Measurements from ENCODE around the gene GNA12.
"Not testable (repeated sequence)": the region's sequence is repeated elsewhere in the genome, so short reads cannot be mapped to it uniquely, and the experiment has no call there.

GRCh38 chr7:2679135-2680127 is 164.7 kb downstream of the GNA12 start:
- TF ChIP-seq CTCF (IDR thresholded peaks at IDR 0.05; ENCODE audit: poor library complexity); EZH2 (IDR thresholded peaks at IDR 0.05; ENCODE audit: borderline replicate concordance): not testable (repeated sequence)

Measured in hepatocyte (in vitro differentiated cells).